GM12878 (cell line): ENCODE measurements around the gene ALCAM. TPM values are rescaled to one million over a fixed set of nuclear protein-coding genes. Genes with fewer than 3 reads are reported as not detected.

Experiments used
- ATAC-seq: fragments of 200-7000 bp; cut with Tn5 transposase; 3 replicates; pipeline ENCODE4 v1.9.1; 2020; ENCODE audit warnings: mild to moderate bottlenecking, moderate library complexity
- BruUV-seq: library from RNA; stranded (reverse); fragments of 400-500 nt; replicated peaks from 2 replicates; lab custom pipeline; 2021; lab: Mats Ljungman, UMichigan
- CTCF ChIA-PET: fragments of 300-600 bp; sonication (Branson Sonifier 250); formaldehyde crosslinking; extraction: SDS; loops from one replicate; lab custom pipeline; 2021; ENCODE audit warnings: inconsistent platforms; lab: Yijun Ruan, JAX
- POLR2A ChIA-PET: fragments of 350-600 bp; formaldehyde crosslinking; extraction: SDS; loops from one replicate; lab custom pipeline; 2021; ENCODE audit warnings: inconsistent platforms; lab: Charles Lee
- RAD21 ChIA-PET: fragments of 300-600 bp; sonication (Branson Sonifier 250); formaldehyde crosslinking; loops from one replicate; lab custom pipeline; 2023; ENCODE audit warnings: antibody characterized with exemption; ENCODE audit not compliant: unreplicated experiment; lab: Charles Lee
- SMC1A ChIA-PET: fragments of 300-600 bp; sonication (Branson Sonifier 250); formaldehyde crosslinking; loops from one replicate; lab custom pipeline; 2023; ENCODE audit not compliant: unreplicated experiment, uncharacterized antibody; lab: Charles Lee
- DNase-seq: peaks from one replicate; pipeline ENCODE4 v3.0.0-alpha.2; 2011; ENCODE audit warnings: low read depth, low spot score
- FAIRE-seq: peaks from 3 replicates; lab custom pipeline; 2011; peaks lifted over from hg19 to GRCh38; lab: Jason Lieb, UNC
- H2AFZ ChIP-seq: 2 replicates; pipeline ENCODE4 v1.6.0; 2011; ENCODE audit warnings: low read depth, low read length, control low read depth; ENCODE audit not compliant: control insufficient read depth
- H3K27ac ChIP-seq: 2 replicates; pipeline ENCODE4 v1.5.1; 2011; ENCODE audit warnings: control low read depth; ENCODE audit not compliant: control insufficient read depth, insufficient read depth
- H3K27me3 ChIP-seq, 2 experiments: replicated peaks in 1 of 2; 2 replicates each; pipeline versions ENCODE4 v1.6.0 to v1.6.1; 2011; ENCODE audit warnings: low read length in 1 of 2; ENCODE audit not compliant: control insufficient read depth in 2 of 2, insufficient read depth in 2 of 2
- H3K36me3 ChIP-seq, 2 experiments: 2 replicates each; pipeline ENCODE4 v1.5.1; 2011; ENCODE audit warnings: low read length in 1 of 2; ENCODE audit not compliant: control insufficient read depth in 2 of 2, insufficient read depth in 2 of 2
- H3K4me1 ChIP-seq: 2 replicates; pipeline ENCODE4 v1.6.1; 2011; ENCODE audit warnings: mild to moderate bottlenecking, low read length, moderate library complexity, mixed read lengths; ENCODE audit not compliant: control insufficient read depth, insufficient read depth
- H3K4me2 ChIP-seq: 2 replicates; pipeline ENCODE4 v1.6.0; 2011; ENCODE audit warnings: control low read depth; ENCODE audit not compliant: control insufficient read depth, insufficient read depth
- H3K4me3 ChIP-seq: fragments of 200-600 bp; sonication (generic); 2 replicates; pipeline ENCODE4 v1.5.1; 2016
- H3K79me2 ChIP-seq: 2 replicates; pipeline ENCODE4 v1.6.0; 2011; ENCODE audit warnings: low read length; ENCODE audit not compliant: control insufficient read depth, insufficient read depth
- H3K9ac ChIP-seq: 2 replicates; pipeline ENCODE4 v1.8.0; 2011; ENCODE audit warnings: low read length, control low read depth, mixed read lengths; ENCODE audit not compliant: control insufficient read depth, insufficient read depth
- H3K9me3 ChIP-seq: replicated peaks from 3 replicates; pipeline ENCODE4 v1.5.1; 2011; ENCODE audit warnings: mild to moderate bottlenecking, low read length; ENCODE audit not compliant: control insufficient read depth, insufficient read depth
- H4K20me1 ChIP-seq: 2 replicates; pipeline ENCODE4 v1.6.0; 2011; ENCODE audit not compliant: control insufficient read depth, insufficient read depth
- BCL3 ChIP-seq: IDR thresholded peaks from 2 replicates; pipeline ENCODE4 v1.6.1; 2011; ENCODE audit warnings: borderline replicate concordance, low read depth, mild to moderate bottlenecking, moderate library complexity, low read length; ENCODE audit not compliant: insufficient read depth, poor library complexity, severe bottlenecking
- HCFC1 ChIP-seq: fragments of 150-350 bp; IDR thresholded peaks from 2 replicates; pipeline ENCODE4 v1.6.1; 2014; ENCODE audit warnings: low read length
- HSF1 ChIP-seq: fragments of 150-350 bp; IDR thresholded peaks from 2 replicates; pipeline ENCODE4 v1.6.1; 2014; ENCODE audit warnings: mild to moderate bottlenecking, low read depth, low read length
- IRF5 ChIP-seq: fragments of 450-650 bp; IDR thresholded peaks from 2 replicates; pipeline ENCODE4 v1.6.1; 2017; ENCODE audit warnings: borderline replicate concordance
- JUND ChIP-seq: IDR thresholded peaks from 2 replicates; pipeline ENCODE4 v1.6.1; 2012; ENCODE audit warnings: low read depth, mild to moderate bottlenecking, low read length, improper control_type of control experiment, moderate library complexity
- MTA2 ChIP-seq: fragments of 450-650 bp; IDR thresholded peaks from 2 replicates; pipeline ENCODE4 v1.6.1; 2016; ENCODE audit warnings: low read depth, mild to moderate bottlenecking, moderate library complexity
- NBN ChIP-seq: fragments of 450-650 bp; IDR thresholded peaks from 2 replicates; pipeline ENCODE4 v1.6.1; 2016
- NKRF ChIP-seq: fragments of 450-650 bp; conservative IDR thresholded peaks from 2 replicates; pipeline ENCODE4 v1.6.1; 2017; ENCODE audit warnings: mild to moderate bottlenecking, moderate library complexity
- POLR2AphosphoS2 ChIP-seq: IDR thresholded peaks from 2 replicates; pipeline ENCODE4 v1.6.1; 2011; ENCODE audit warnings: low read depth, mild to moderate bottlenecking, low read length, improper control_type of control experiment, moderate library complexity
- RFX5 ChIP-seq: IDR thresholded peaks from 2 replicates; pipeline ENCODE4 v1.6.1; 2011; ENCODE audit warnings: low read depth, low read length, improper control_type of control experiment
- SMC3 ChIP-seq: IDR thresholded peaks from 2 replicates; pipeline ENCODE4 v1.6.1; 2011; ENCODE audit warnings: low read length, improper control_type of control experiment, borderline replicate concordance
- SREBF1 ChIP-seq: IDR thresholded peaks from 2 replicates; pipeline ENCODE4 v1.6.1; 2012; ENCODE audit warnings: mild to moderate bottlenecking, low read length
- STAT1 ChIP-seq: fragments of 450-650 bp; conservative IDR thresholded peaks from 2 replicates; pipeline ENCODE4 v1.6.1; 2014; ENCODE audit warnings: antibody characterized with exemption, mild to moderate bottlenecking
- TAF1 ChIP-seq: IDR thresholded peaks from 2 replicates; pipeline ENCODE4 v1.6.1; 2011; ENCODE audit warnings: mild to moderate bottlenecking, low read depth, low read length, borderline replicate concordance
- ZNF217 ChIP-seq: fragments of 450-650 bp; IDR thresholded peaks from 2 replicates; pipeline ENCODE4 v1.6.1; 2017; ENCODE audit warnings: antibody characterized with exemption, mild to moderate bottlenecking
- WGBS: methylation state at CpG from one replicate; pipeline ENCODE4 v1.1.6; 2016; ENCODE audit warnings: low lambda C conversion rate; ENCODE audit not compliant: insufficient replicate concordance, insufficient coverage; ENCODE audit errors: missing lambda C conversion rate; 5-methylcytosine and 5-hydroxymethylcytosine counted together
- in situ Hi-C: fragments of 300-500 bp; cut with MboI; formaldehyde crosslinking; loops from 9 replicates; pipeline ENCODE4 v1.14.3; 2018; ENCODE audit warnings: mixed read lengths
- intact Hi-C: fragments of 100-400 bp; cut with micrococcal nuclease; formaldehyde crosslinking; loops from one replicate; pipeline ENCODE4 v1.14.2; 2022; ENCODE audit not compliant: unreplicated experiment
- polyA plus RNA-seq, 11 experiments: library from polyadenylated mRNA; depleted of rRNA in 4 of 11; unstranded in 6 of 11; stranded (reverse) in 5 of 11; fragments of >200 nt; fragmentation: Nextera tagmentation in 4 of 11; fragmentation: Illumina TruSeq in 1 of 11; extraction: Ambion mirVana in 4 of 11; extraction: Trizol in 1 of 11; gene quantifications; 1 replicate in 1 of 11; 2 replicates in 10 of 11; pipeline versions ENCODE4 v1.2.1 to v1.2.3, GENCODE V29; 2011 to 2016; ENCODE audit warnings: inconsistent platforms in 2 of 11, missing spikeins in 2 of 11, low read depth in 1 of 11
- total RNA-seq, 4 experiments: library from RNA; depleted of rRNA in 3 of 4; stranded (reverse); fragments of >200 nt in 3 of 4; fragmentation: Illumina TruSeq in 1 of 4; extraction: Trizol in 1 of 4; gene quantifications; 2 replicates each; pipeline versions ENCODE4 v1.2.1 to v1.2.3, GENCODE V29; 2013 to 2021

ALCAM gene
- total and polyA plus RNA-seq, 10 of the 15 experiments (the other 5 are each of a cell fraction or from before 2014, with no cell fraction given): 12.2 to 54.2 (median 32.6) TPM

GRCh38 chr3:105402287-105402801 lies 35.6 kb downstream of the ALCAM start:
- in situ Hi-C loops (no loop called here), intact Hi-C loops (no loop called here)
- ATAC-seq: no peak
- CTCF ChIA-PET: no interaction called here
- Histone ChIP-seq H3K4me1 (no peaks in the 10 kb centered on the region), H3K4me3 (no peak overlapping the region), H4K20me1 (no peaks in the 10 kb centered on the region), H2AFZ (no peak overlapping the region), H3K9ac (no peak overlapping the region), H3K27ac (no peak overlapping the region), H3K27me3 (no peaks in the 10 kb centered on the region), H3K36me3 (peaks cover 0 to 5% of the 10 kb centered on the region in 2 experiments; a peak in 2 of 4 replicates), H3K9me3 (peaks cover 8% of the 10 kb centered on the region; the same call in 2 of the 3 replicates), H3K4me2 (no peak overlapping the region), H3K79me2 (peaks cover 2% of the 10 kb centered on the region)
- no peak for FAIRE-seq
- WGBS: 84% methylated on average over 6 of the region's 6 CpGs
- RAD21 ChIA-PET: interaction anchor here (0.9 kb wide), 1 partner anchor 396 kb away, joined by 5 read pairs; no protein-coding TSS in a partner anchor
- no TSS peak for BruUV-seq
- SMC1A ChIA-PET: no interaction called here
- DNase-seq: no peak
- TF ChIP-seq HSF1 (no peak), HCFC1 (no peak), TAF1 (no peak), BCL3 (no peak), RFX5 (no peak), SREBF1 (no peak), NKRF (no peak), MTA2 (no peak), IRF5 (no peak), ZNF217 (no peak), JUND (no peak), STAT1 (no peak), NBN (no peak), POLR2AphosphoS2 (no peak), SMC3 (no peak)
- POLR2A ChIA-PET: interaction anchor here (0.8 kb wide), 1 partner anchor 1242 kb away, joined by 6 read pairs; no protein-coding TSS in a partner anchor
